ACC112 (cell line): ENCODE measurements around the gene CRIP1.

Experiments
- H2AFZ ChIP-seq: fragments of 200-600 bp; sonication (generic); one replicate; pipeline ENCODE4 v1.6.0; 2017; ENCODE audit warnings: antibody characterized with exemption, low read length; ENCODE audit not compliant: unreplicated experiment
- H3K27ac ChIP-seq: fragments of 200-600 bp; sonication (generic); 2 replicates; pipeline ENCODE4 v1.5.1; 2014; ENCODE audit warnings: low read depth, mild to moderate bottlenecking, antibody characterized with exemption, low read length, moderate library complexity
- H3K27me3 ChIP-seq: fragments of 200-600 bp; sonication (generic); 2 replicates; pipeline ENCODE4 v1.6.1; 2014; ENCODE audit warnings: mild to moderate bottlenecking, antibody characterized with exemption, low read length, moderate library complexity, mixed read lengths; ENCODE audit not compliant: insufficient read depth
- H3K36me3 ChIP-seq: fragments of 200-600 bp; sonication (generic); 2 replicates; pipeline ENCODE4 v1.6.1; 2016; ENCODE audit warnings: mild to moderate bottlenecking, antibody characterized with exemption, low read length, moderate library complexity, mixed read lengths; ENCODE audit not compliant: insufficient read depth
- H3K4me1 ChIP-seq: fragments of 200-600 bp; sonication (generic); one replicate; pipeline ENCODE4 v1.6.1; 2016; ENCODE audit warnings: low read length, mixed read lengths; ENCODE audit not compliant: insufficient read depth, unreplicated experiment, control insufficient read depth
- H3K4me3 ChIP-seq: fragments of 200-600 bp; sonication (generic); 2 replicates; pipeline ENCODE4 v1.5.1; 2014; ENCODE audit warnings: mild to moderate bottlenecking, low read depth, low read length
- H3K79me2 ChIP-seq: fragments of 200-600 bp; sonication (generic); one replicate; pipeline ENCODE4 v1.6.0; 2016; ENCODE audit warnings: low read length; ENCODE audit not compliant: control insufficient read depth, unreplicated experiment, insufficient read depth

The CRIP1 gene

DNA sequence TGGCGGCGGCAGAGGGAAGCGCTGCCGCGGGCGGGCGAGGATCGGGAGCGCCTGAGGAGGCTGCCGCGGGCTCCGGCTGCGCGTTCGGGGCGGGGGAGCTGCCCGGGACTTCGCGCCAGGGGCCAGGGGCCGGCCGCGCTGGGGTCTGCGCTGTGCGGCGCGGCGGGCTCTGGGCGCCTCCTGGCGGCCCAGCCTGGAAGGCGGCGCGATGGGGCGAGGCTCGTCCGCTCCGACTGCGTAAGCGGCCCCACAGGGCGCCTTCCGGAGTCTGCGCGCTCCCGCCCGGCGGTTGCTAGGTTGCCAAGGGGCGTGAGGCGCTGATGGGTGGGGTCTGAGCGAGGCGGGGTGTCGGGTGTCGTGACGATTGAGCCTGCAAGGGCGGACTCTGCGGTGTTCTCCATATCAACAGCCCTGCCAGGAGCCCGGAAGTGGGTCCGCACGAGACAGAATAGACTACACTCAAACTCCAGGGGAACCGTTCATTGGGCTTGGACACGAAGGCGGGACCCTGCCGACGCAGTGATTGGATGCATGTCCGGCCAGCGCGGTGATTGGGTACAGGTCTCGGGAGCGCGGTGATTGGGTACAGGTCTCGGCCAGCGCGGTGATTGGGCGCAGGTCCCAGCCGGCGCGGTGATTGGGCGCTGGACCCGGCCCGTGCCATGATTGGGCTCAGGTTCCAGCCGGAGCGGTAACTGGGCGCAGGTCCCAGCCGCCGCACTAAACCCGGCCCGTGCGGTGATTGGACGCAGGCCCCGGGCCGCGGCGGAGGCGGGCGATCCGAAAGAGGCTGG, 4.1 kb downstream of the CRIP1 start, which contains the start of gene TEDC1:
TEDC1 (plus strand) TSS at position 675 of the 794 bp plus-strand sequence. CDS start 130 bp downstream, outside the sequence.
- Histone ChIP-seq H3K4me1 (peaks cover 23% of the 10 kb centered on the region), H3K36me3 (no peaks in the 10 kb centered on the region), H2AFZ (peak within 1 kb of the TSS; percentile 83)

GRCh38 chr14:105491366-105491973, 4.8 kb downstream of the CRIP1 start:
- Histone ChIP-seq H3K36me3 (no peaks in the 10 kb centered on the region), H3K27ac (peak overlapping the region; percentile 88), H3K79me2 (peaks cover 3% of the 10 kb centered on the region), H2AFZ (peak overlapping the region; percentile 79), H3K4me1 (peaks cover 20% of the 10 kb centered on the region), H3K4me3 (peak overlapping the region; percentile 96), H3K27me3 (peaks cover 5% of the 10 kb centered on the region; the same call in 1 of the 2 replicates)

More for the DNA sequence above, 4.1 kb downstream of the CRIP1 start, which contains the start of gene TEDC1:
- Histone ChIP-seq H3K79me2 (peaks cover 3% of the 10 kb centered on the region), H3K27ac (peak within 1 kb of the TSS; percentile 88), H3K27me3 (peaks cover 5% of the 10 kb centered on the region; the same call in 1 of the 2 replicates), H3K4me3 (peak within 1 kb of the TSS; percentile 96)

GRCh38 chr14:105492031-105492970, 5.6 kb downstream of the CRIP1 start:
- peak overlapping the region; percentile 96 for H3K4me3 ChIP-seq
- H3K36me3 ChIP-seq = no peaks in the 10 kb centered on the region
- H3K27ac ChIP-seq = no peak overlapping the region
- peaks cover 3% of the 10 kb centered on the region for H3K79me2 ChIP-seq
- peaks cover 2% of the 10 kb centered on the region; the same call in 1 of the 2 replicates for H3K27me3 ChIP-seq
- H2AFZ ChIP-seq = no peak overlapping the region
- peaks cover 18% of the 10 kb centered on the region for H3K4me1 ChIP-seq

DNA sequence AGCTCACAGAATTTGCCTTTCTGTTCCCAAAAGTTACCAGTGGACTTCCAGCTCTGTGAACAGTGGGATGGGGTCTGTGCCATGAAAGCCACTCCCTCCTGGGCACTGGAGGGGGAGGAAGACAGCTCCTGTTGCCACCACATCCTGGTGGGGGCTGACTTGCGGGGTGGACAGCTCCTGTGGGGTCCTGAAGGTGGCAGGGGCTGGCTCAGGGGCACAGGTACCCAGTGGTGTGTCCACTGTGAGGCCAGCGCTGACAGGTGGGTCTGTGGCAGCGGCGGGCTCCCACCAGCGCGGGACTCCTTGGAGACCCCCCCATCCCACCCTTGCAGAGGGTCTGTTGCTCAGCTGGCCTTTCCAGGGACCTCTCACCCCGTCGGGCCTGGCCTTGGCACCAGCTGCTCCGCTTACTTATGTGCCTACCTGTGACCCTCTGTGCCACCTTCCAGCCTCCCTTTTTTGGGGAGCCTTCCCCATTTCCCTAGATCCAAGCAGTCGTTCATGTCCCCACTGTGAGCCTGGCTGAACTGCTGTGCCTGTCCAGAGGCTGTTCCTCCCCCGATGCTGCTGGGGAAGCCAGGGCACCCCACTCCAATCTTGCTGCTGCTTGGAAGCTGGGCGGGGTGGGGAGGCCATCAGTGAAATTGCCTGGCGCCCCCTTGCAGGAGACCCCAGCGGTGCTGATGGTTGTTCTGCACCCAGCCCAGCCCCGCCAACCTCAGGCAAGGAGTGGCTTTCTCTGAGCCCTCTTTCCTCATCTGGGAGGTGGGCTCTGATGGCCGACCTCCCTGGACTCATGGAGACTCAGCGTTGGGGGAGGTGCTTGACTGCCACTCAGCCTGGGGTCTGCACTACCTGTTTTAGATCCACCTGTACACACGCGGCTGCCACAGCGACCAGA, 6.5 kb downstream of the CRIP1 start:
- H3K4me3 ChIP-seq = no peak overlapping the region
- no peaks in the 10 kb centered on the region for H3K36me3 ChIP-seq
- no peak overlapping the region for H3K27ac ChIP-seq
- peaks cover 12% of the 10 kb centered on the region for H3K4me1 ChIP-seq
- no peaks in the 10 kb centered on the region for H3K27me3 ChIP-seq
- no peak overlapping the region for H2AFZ ChIP-seq
- H3K79me2 ChIP-seq = peaks cover 3% of the 10 kb centered on the region

GRCh38 chr14:105493921-105494605, 7.4 kb downstream of the CRIP1 start:
- H3K36me3 ChIP-seq = no peaks in the 10 kb centered on the region
- peaks cover 3% of the 10 kb centered on the region for H3K79me2 ChIP-seq
- no peak overlapping the region for H3K27ac ChIP-seq
- peaks cover 8% of the 10 kb centered on the region for H3K4me1 ChIP-seq
- no peak overlapping the region for H2AFZ ChIP-seq
- H3K27me3 ChIP-seq = no peaks in the 10 kb centered on the region
- H3K4me3 ChIP-seq = no peak overlapping the region

GRCh38 chr14:105494606-105494929, 7.9 kb downstream of the CRIP1 start:
- peaks cover 4% of the 10 kb centered on the region for H3K4me1 ChIP-seq
- H3K36me3 ChIP-seq = no peaks in the 10 kb centered on the region
- no peak overlapping the region for H3K27ac ChIP-seq
- no peak overlapping the region for H2AFZ ChIP-seq
- H3K79me2 ChIP-seq = peaks cover 3% of the 10 kb centered on the region
- H3K27me3 ChIP-seq = no peaks in the 10 kb centered on the region
- H3K4me3 ChIP-seq = no peak overlapping the region

DNA sequence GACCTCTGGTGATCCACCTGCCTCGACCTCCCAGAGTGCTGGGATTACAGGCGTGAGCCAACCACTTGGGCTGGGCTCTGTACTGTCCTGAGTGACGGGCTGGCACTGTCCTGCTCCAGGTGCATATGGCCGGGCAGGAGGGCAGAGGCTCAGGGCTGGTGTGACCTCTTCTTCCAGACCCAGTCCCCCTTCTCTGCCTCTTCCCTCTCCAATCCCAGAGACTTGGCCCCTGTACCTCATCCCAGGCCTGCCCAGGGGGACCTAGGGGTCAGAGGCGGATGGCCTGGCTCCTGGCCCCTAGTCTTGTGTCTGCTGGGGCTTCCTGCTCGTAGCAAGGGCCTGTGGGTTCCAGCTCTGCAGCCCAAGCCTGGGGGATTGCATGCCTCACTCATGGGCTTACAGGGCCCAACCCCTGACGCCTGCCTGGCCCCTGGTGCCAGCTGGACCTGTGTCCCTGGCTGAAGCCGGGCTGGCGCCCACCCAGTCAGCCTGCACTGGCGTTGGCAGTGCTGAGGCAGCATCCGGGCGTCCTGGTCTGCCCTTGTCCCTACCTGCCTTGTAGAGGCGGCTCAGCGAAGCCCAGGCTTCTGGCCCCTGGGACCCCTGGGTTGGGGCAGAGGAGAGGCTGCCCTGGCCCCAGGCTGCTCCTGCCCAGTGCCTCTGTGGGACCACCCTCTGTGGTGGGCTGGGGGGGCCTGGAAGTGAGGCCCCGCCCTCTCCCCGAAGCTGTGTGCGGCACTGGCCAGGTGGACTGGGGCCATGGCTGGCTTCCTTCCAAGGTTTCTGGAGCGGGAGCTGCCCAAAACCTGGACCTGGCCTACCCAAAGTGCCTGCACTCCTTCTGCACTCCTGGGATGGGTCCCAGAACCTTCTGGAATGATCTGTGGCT, 8.7 kb downstream of the CRIP1 start:
- Histone ChIP-seq H3K4me3 (no peak overlapping the region), H3K4me1 (peaks cover 4% of the 10 kb centered on the region), H3K27ac (no peak overlapping the region), H3K27me3 (no peaks in the 10 kb centered on the region), H3K79me2 (peaks cover 3% of the 10 kb centered on the region), H3K36me3 (no peaks in the 10 kb centered on the region), H2AFZ (no peak overlapping the region)

DNA sequence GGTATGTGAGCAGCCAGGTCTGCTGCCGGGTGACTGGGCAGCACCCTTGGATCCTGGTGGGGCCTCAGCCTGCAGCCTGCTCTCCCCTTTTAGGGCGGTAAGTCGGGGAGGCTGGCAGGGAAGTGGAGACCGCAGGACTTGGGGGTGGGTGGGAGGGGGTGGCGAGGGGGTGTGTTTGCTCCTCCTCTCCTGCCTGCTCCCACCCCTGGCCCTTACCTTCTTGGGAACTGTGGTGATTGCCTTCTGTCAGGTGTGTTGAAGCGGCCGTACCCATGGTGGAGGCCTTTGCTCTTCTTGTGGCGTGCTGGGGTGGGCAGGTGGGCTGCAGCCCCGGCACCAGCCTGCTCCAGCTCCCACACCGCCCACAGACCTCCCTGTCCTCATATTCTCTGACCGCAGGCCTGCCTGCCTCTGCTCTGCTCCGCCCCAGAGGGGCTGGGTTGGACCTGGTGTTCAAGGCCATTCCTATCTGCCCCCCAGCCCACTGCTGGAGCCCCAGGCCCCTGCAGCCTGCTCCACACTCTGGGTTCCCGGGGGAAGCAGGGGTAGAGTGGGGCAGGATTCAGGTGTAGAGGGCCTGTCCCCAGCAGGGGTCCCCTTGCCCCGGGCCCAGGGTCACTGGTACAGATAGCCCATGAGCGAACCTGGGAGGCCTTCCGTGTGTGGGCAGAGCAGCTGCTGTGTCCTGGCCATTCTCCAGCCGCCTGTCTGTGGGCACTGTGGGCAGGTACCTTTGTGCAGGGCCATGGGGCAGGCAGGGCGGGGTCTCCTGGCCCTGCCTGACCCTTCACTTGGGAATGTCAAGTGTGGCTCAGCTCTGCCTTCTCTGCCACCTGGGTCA, 9.5 kb downstream of the CRIP1 start:
- H3K27me3 ChIP-seq = no peaks in the 10 kb centered on the region
- H3K79me2 ChIP-seq = peaks cover 3% of the 10 kb centered on the region
- no peak overlapping the region for H3K27ac ChIP-seq
- no peak overlapping the region for H3K4me3 ChIP-seq
- no peaks in the 10 kb centered on the region for H3K36me3 ChIP-seq
- H3K4me1 ChIP-seq = peaks cover 4% of the 10 kb centered on the region
- no peak overlapping the region for H2AFZ ChIP-seq
